Hepatocyte (in vitro differentiated cells): ENCODE data around the gene TFF2. TPM values are rescaled to one million over a fixed set of nuclear protein-coding genes. Genes with fewer than 3 reads are reported as not detected.

Experiments
- DNase-seq: peaks from one replicate; pipeline ENCODE4 v3.0.0-alpha.2; 2016; ENCODE audit warnings: low spot score
- H2AFZ ChIP-seq: fragments of 200-600 bp; sonication (generic); 2 replicates; pipeline ENCODE4 v1.6.0; 2016; ENCODE audit warnings: antibody characterized with exemption, mild to moderate bottlenecking
- H3K27ac ChIP-seq: fragments of 200-600 bp; sonication (generic); 2 replicates; pipeline ENCODE4 v1.5.1; 2016; ENCODE audit warnings: mild to moderate bottlenecking
- H3K27me3 ChIP-seq: fragments of 200-600 bp; sonication (generic); 2 replicates; pipeline ENCODE4 v1.6.1; 2016
- H3K36me3 ChIP-seq: fragments of 200-600 bp; sonication (generic); replicated peaks from 2 replicates; pipeline ENCODE4 v1.5.1; 2016; ENCODE audit warnings: low read depth; ENCODE audit not compliant: insufficient read depth
- H3K4me1 ChIP-seq: fragments of 200-600 bp; sonication (generic); 2 replicates; pipeline ENCODE4 v1.5.1; 2016; ENCODE audit warnings: mild to moderate bottlenecking, moderate library complexity; ENCODE audit not compliant: insufficient read depth
- H3K4me2 ChIP-seq: fragments of 200-600 bp; sonication (generic); 2 replicates; pipeline ENCODE4 v1.6.0; 2016
- H3K4me3 ChIP-seq: fragments of 200-600 bp; sonication (generic); 2 replicates; pipeline ENCODE4 v1.5.1; 2016; ENCODE audit warnings: mild to moderate bottlenecking
- H3K79me2 ChIP-seq: fragments of 200-600 bp; sonication (generic); 2 replicates; pipeline ENCODE4 v1.6.0; 2017; ENCODE audit warnings: mild to moderate bottlenecking
- H3K9me2 ChIP-seq: fragments of 200-600 bp; sonication (generic); replicated peaks from 2 replicates; pipeline ENCODE4 v1.6.0; 2017; ENCODE audit warnings: mild to moderate bottlenecking; ENCODE audit not compliant: insufficient read depth
- H3K9me3 ChIP-seq: fragments of 200-600 bp; sonication (generic); 2 replicates; pipeline ENCODE4 v1.5.1; 2016; ENCODE audit warnings: low read depth, mild to moderate bottlenecking
- H4K20me1 ChIP-seq: fragments of 200-600 bp; sonication (generic); 2 replicates; pipeline ENCODE4 v1.6.0; 2016; ENCODE audit warnings: mild to moderate bottlenecking; ENCODE audit not compliant: insufficient read depth, poor library complexity, severe bottlenecking
- CTCF ChIP-seq: fragments of 200-600 bp; sonication (generic); IDR thresholded peaks from 2 replicates; pipeline ENCODE4 v1.5.1; 2016; ENCODE audit warnings: antibody characterized with exemption, mild to moderate bottlenecking; ENCODE audit not compliant: poor library complexity
- EZH2 ChIP-seq: fragments of 200-600 bp; sonication (generic); IDR thresholded peaks from 2 replicates; pipeline ENCODE4 v1.6.1; 2016; ENCODE audit warnings: antibody characterized with exemption, mild to moderate bottlenecking, borderline replicate concordance
- EZH2phosphoT487 ChIP-seq: fragments of 200-600 bp; sonication (generic); IDR thresholded peaks from one replicate; pipeline ENCODE4 v1.6.1; 2018; ENCODE audit warnings: antibody characterized with exemption, mild to moderate bottlenecking, low read depth, moderate library complexity; ENCODE audit not compliant: unreplicated experiment, severe bottlenecking
- WGBS: methylation state at CpG from one replicate; pipeline ENCODE4 v1.1.6; 2016; ENCODE audit warnings: low lambda C conversion rate; ENCODE audit errors: missing lambda C conversion rate; 5-methylcytosine and 5-hydroxymethylcytosine counted together
- polyA plus RNA-seq: library from polyadenylated mRNA; unstranded; fragments of >200 nt; fragmentation: Nextera tagmentation; extraction: Ambion mirVana; gene quantifications from 2 replicates; pipeline ENCODE4 v1.2.1, GENCODE V29; 2016
- total RNA-seq: library from RNA; depleted of rRNA; stranded (reverse); fragments of >200 nt; gene quantifications from 2 replicates; pipeline ENCODE4 v1.2.3, GENCODE V29; 2014

The TFF2 gene
- total and polyA plus RNA-seq, 2 experiments from 2014 or later = 23.9 to 28.1 TPM

- Histone ChIP-seq H2AFZ (peak overlapping the region; percentile 13), H3K9me2 (no peaks in the 10 kb centered on the region), H3K4me3 (no peak overlapping the region), H3K79me2 (no peaks in the 10 kb centered on the region), H3K9me3 (no peaks in the 10 kb centered on the region), H4K20me1 (no peaks in the 10 kb centered on the region), H3K27me3 (no peaks in the 10 kb centered on the region), H3K4me2 (peak overlapping the region; percentile 59), H3K27ac (no peak overlapping the region), H3K4me1 (peaks cover 16% of the 10 kb centered on the region), H3K36me3 (no peaks in the 10 kb centered on the region)
- no peak for DNase-seq
- no peak for TF ChIP-seq EZH2phosphoT487
- no peak for TF ChIP-seq EZH2
- TF ChIP-seq CTCF = no peak
- 10% methylated on average over 10 of the region's 10 CpGs for WGBS
Observed at GRCh38 chr21:42336054-42336453, 14.7 kb downstream of the TFF2 start.

GRCh38 chr21:42332557-42333317, 18.1 kb downstream of the TFF2 start:
- H3K4me2 ChIP-seq = no peak overlapping the region
- peak; percentile 57 for DNase-seq
- TF ChIP-seq EZH2 = no peak
- no peaks in the 10 kb centered on the region for H3K36me3 ChIP-seq
- H3K9me2 ChIP-seq = no peaks in the 10 kb centered on the region
- no peaks in the 10 kb centered on the region for H3K27me3 ChIP-seq
- 66% methylated on average over 5 of the region's 5 CpGs for WGBS
- H3K9me3 ChIP-seq = no peaks in the 10 kb centered on the region
- H3K4me3 ChIP-seq = no peak overlapping the region
- no peaks in the 10 kb centered on the region for H3K79me2 ChIP-seq
- H2AFZ ChIP-seq = no peak overlapping the region
- no peaks in the 10 kb centered on the region for H4K20me1 ChIP-seq
- H3K27ac ChIP-seq = peak overlapping the region; percentile 80
- peaks cover 25% of the 10 kb centered on the region for H3K4me1 ChIP-seq

- no peaks in the 10 kb centered on the region for H4K20me1 ChIP-seq
- no peak for DNase-seq
- peaks cover 25% of the 10 kb centered on the region for H3K4me1 ChIP-seq
- H3K4me2 ChIP-seq = no peak overlapping the region
- H3K9me3 ChIP-seq = no peaks in the 10 kb centered on the region
- H3K27me3 ChIP-seq = no peaks in the 10 kb centered on the region
- no peaks in the 10 kb centered on the region for H3K36me3 ChIP-seq
- no peaks in the 10 kb centered on the region for H3K79me2 ChIP-seq
- H3K9me2 ChIP-seq = no peaks in the 10 kb centered on the region
- no peak overlapping the region for H3K4me3 ChIP-seq
- peak overlapping the region; percentile 80 for H3K27ac ChIP-seq
- H2AFZ ChIP-seq = no peak overlapping the region
- TF ChIP-seq CTCF (no peak), EZH2phosphoT487 (no peak), EZH2 (no peak)
Observed at GRCh38 chr21:42331660-42332059, 19.1 kb downstream of the TFF2 start.

- Histone ChIP-seq H3K27me3 (no peaks in the 10 kb centered on the region), H3K4me2 (peak overlapping the region; percentile 34), H3K79me2 (no peaks in the 10 kb centered on the region), H3K9me2 (no peaks in the 10 kb centered on the region), H3K9me3 (no peaks in the 10 kb centered on the region), H4K20me1 (no peaks in the 10 kb centered on the region), H2AFZ (no peak overlapping the region), H3K4me3 (no peak overlapping the region), H3K27ac (peak overlapping the region; percentile 80), H3K4me1 (peaks cover 25% of the 10 kb centered on the region), H3K36me3 (no peaks in the 10 kb centered on the region)
- no peak for DNase-seq
- 56% methylated on average over 4 of the region's 4 CpGs for WGBS
- TF ChIP-seq EZH2 (no peak), EZH2phosphoT487 (no peak), CTCF (no peak)
Observed at GRCh38 chr21:42330380-42331371, 20.1 kb downstream of the TFF2 start.
